ENCODE measurements around the gene LPAR1.

Gene LPAR1

DNA sequence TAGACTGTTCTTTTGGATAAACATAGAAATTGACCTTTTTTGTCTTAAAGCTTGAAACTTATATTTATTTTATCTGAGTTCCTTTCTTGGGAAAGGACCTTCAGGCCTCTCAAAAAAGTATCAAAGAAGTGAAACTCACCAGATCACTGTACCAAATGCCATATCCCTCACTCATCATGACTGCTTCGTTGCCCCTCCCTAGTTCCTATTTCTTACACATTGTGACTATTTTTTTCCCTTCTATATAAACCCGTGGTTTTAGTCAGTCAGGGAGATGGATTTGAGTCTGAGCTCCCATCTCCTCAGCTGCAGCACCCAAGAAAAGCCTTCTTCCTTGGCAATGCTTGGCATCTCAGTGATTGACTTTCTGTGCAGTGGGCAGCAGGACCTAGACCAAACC lies 129.4 kb downstream of the LPAR1 start:
- no peak for DNase-seq (ENCODE audit: low spot score)
- no peak overlapping the region for H3K27ac ChIP-seq
- TF ChIP-seq CTCF (IDR thresholded peaks at IDR 0.05), result no peak
- no peak overlapping the region for H3K4me3 ChIP-seq

DNA sequence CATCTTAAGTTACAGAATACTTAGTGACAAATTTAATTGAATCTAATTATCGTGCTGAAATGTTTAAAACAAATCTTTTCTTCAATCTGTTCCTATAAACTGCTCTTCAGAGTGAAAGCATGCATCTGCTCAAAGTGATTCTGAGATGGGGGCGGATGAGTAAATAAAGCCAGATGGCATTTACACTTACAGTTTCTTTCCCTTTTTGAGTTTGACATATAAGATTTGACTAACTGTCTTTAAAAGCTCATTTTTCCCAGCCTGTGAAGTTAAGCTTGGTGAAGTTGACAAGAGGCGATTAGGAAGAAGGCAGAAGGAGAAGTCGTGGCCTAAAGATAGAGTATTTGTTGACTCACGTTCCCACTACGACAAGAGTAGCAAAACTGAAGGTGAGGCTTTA lies 137.4 kb downstream of the LPAR1 start:
- H3K4me3 ChIP-seq, result no peak overlapping the region
- TF ChIP-seq CTCF (IDR thresholded peaks at IDR 0.05), result no peak
- DNase-seq (ENCODE audit: low spot score), result no peak
- peak overlapping the region; percentile 11 to 81 for H3K27ac ChIP-seq

DNA sequence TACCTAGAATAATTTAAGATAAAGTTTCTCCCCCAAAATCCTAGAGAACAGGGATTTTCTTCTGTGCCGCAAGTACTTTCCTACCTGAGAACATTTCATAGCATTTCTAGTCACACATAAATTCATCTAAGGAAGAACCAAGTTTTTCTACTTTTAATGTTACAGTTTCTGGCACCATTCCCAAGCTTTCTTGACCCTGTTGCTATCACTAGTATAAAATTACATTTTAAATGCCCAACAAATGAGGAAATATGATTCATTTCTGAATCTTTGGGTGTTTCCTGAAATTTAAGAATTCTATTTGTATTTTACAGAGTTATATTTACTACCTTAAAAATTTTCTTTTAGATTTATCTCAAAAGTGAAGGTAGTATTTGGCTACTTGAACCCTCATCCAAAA lies 137.8 kb downstream of the LPAR1 start:
- H3K4me3 ChIP-seq, result no peak overlapping the region
- no peak for TF ChIP-seq CTCF (IDR thresholded peaks at IDR 0.05)
- DNase-seq (ENCODE audit: low spot score), result no peak
- H3K27ac ChIP-seq, result peak overlapping the region; percentile 11 to 81

GRCh38 chr9:110898866-110899265 lies 139.4 kb downstream of the LPAR1 start:
- Histone ChIP-seq H3K4me3 (no peak overlapping the region), H3K27ac (peak overlapping the region; percentile 4 to 56)
- no peak for DNase-seq (ENCODE audit: low spot score)
- TF ChIP-seq CTCF (IDR thresholded peaks at IDR 0.05), result no peak

GRCh38 chr9:110898358-110898757 lies 139.9 kb downstream of the LPAR1 start:
- H3K4me3 ChIP-seq, result peak overlapping the region; percentile 4
- DNase-seq (ENCODE audit: low spot score), result no peak
- no peak for TF ChIP-seq CTCF (IDR thresholded peaks at IDR 0.05)
- peak overlapping the region; percentile 4 to 56 for H3K27ac ChIP-seq

DNA sequence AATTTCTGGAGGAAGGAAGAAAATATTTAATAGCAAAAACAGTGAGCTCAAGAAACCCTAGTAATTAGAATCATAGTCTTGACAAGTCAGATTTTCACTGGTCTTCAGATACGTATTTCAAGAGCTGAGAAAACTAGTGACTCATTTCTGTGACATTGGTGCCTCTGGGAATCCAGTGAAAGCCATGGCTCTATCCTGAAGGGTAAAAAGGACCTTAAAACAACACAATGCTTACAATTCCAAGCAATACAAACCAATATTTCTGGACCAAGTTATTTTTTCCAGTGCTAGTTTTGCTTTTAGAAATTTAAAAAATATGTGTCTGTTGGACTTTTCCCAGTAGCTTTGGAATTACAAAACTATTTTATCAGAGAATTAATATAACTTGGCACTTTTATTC lies 140.3 kb downstream of the LPAR1 start:
- Histone ChIP-seq H3K4me3 (peak overlapping the region; percentile 4), H3K27ac (peak overlapping the region; percentile 4 to 56)
- no peak for DNase-seq (ENCODE audit: low spot score)
- no peak for TF ChIP-seq CTCF (IDR thresholded peaks at IDR 0.05)

DNA sequence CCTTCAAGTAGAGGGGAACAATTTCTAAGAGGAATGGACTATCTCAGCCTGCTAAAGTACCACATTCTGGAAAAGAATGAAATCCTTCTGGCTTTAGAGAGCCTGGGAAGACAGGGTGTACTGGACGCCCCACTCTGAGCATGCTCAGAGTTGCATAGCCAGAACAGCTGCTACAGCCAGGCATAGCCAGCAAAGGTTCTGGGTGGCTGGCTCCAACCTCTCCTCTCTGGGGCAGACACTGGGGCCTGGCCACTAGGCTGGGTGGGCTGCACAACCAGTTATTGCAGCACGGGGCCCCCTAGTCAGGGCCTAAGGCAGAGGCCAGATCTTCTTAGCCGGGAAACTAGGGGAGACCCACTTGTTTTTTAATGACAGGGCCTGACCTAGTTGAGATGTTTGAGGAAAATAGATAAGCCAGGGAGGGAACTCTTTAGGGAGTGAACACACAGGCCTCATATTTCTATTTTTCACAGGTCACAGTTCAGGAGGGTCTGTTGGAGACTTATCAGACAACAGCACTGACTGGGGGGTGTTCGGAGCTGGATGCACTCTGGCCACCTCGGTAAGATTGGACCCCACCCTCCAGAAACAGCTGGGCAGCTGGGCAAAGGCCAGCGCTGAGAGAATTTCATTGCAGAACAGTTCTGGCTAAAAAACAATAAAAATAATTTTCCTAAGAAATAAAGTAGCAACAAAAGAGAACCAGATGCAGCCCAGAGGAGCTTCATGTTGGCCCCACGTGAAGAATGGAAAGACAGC lies 142.9 kb downstream of the LPAR1 start:
- Histone ChIP-seq H3K27ac (peak overlapping the region; percentile 52 to 80), H3K4me3 (no peak overlapping the region)
- no peak for TF ChIP-seq CTCF (IDR thresholded peaks at IDR 0.05)
- DNase-seq (ENCODE audit: low spot score), result peak; percentile 77

Measured in coronary artery (tissue), 2 donors.